Measurements from ENCODE around the gene VSIR.

VSIR gene

DNA sequence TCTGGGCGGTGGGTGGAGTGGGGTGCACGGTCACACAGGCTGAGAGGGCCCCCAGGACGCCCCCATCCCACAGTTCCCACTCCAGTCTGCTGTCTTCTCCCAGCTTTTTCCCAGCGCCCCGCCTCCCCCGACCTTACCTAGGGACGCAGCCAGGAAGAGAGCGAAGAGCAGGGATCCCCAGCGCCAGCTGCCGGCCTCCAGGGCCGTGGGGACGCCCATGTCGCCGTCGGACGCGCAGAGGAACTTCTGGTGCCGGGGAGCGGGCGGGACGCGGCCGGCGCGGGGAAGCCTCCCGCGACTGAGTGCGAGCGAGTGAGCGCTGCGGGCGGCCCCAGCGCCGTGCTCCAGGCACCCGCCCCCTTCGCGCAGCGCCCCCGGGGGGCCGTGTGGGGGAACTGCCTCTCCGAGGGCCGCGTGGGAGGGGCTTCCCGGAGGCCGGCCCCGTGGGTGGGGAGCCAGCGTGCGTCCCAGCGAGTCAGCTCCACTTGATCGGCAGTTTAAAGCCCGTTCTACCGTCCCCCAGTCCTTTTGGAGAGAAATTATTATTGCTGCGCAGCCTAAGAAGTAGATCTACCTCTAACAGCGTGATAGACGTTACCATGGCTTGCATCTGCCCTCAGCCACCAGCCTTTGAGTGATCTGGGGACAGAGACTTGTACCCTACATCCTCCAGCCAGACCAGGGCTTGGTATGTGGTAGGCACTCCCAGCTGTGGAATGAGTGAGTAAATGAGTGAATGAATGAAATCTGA is at the start of gene VSIR:
VSIR (minus strand) TSS at position 300 of the 751 bp plus-strand sequence; CDS start at position 219, 81 bp downstream.
- DNase-seq: peak; percentile 40 to 45

DNA sequence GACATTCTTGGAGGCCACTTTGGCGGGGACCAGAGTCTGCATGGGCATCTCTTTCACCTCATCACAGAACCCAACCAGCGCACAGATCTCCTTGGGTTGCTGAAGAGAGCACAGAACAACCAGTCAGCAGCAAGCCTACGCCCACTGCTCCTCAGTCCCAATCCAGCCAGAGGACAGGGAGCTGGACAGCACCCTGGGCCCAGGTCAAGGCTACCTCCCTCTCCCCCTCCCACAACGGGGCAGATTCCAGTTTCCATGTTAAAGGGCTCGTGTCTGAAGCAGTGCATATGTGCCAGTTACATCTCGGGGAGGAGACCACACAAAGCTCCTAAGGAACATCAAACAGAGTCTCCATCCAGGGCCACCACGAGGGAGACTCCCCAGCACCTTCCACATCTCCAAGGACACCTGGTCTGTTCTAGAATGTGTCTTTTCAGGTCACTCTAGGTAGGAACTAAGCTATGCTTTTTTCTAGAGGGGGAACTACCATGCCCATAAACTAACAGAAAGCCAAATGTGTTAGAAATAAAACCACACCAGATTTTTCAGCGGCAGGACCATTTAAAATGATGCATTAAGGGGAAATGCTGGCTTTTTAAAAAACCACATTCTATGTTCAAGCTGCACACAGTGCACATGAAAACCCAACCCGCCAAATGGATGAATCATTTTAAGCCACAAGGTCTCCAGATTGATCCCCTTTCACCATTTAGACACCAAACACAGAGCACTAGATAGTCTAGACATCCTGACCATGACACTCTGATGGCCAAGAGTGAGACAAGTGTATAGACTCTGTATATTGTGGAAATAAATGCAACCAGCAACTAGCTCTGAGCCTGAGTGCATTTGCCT is 48.8 kb upstream of the VSIR start:
- DNase-seq: no peak

DNA sequence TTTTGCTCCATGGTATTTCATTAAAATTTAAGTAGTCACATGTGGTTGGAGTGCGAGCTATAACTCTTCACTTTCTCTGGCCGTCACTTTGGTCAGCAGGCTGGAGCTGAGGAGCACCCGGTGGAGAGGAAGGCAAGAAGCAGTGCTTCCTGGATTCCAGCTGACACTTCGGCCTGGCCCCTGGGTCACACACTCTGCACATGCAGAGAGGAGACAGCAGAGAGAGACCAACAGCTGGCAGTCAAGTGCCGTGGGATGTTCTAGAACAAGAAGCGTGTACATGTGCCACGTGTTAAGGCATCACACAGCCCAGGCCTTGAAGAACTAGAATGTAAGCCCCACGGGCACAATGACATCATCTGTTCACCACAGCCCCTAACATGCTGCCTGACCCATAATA is 47.6 kb upstream of the VSIR start:
- no peak for DNase-seq

DNA sequence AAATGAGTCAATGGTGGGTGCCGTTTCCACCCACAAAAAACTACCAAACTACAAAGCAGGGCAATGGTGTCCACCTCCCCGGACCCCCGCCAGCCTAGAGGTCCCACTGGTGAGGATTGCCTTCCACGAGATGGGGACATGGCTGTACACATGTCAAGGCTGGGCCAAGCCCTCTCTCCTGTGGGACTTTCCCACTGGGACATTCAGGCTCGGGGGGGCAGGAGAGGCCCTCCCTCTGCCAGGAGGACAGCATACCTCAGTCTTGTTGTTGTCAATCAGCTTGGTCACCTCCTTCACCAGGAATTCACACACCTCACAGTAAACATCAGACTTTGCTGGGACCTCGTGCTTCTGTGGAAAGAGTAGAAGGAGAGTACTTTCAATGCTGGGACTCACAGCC is 46.7 kb upstream of the VSIR start:
- DNase-seq: no peak

DNA sequence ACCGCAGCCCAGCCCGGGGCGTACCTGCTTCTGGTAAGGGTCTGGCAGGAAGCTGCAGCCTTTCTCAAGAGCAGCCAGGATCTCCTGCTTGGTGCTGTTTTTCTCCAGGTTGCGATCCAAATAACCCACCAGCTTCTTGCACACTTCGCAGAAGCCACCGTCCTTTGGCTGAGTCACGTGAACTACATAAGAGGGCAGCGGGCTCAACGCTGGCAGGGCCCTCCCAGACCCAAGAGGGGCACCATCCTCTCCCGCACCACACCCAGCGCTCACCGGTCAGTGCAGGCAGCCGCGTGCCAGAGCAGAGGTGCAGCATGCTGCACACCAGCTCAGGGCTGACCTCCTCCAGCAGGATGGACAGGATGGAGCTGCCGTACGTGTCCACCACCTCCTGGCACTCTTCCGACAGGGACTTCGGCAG is 46.1 kb upstream of the VSIR start:
- DNase-seq: no peak

DNA sequence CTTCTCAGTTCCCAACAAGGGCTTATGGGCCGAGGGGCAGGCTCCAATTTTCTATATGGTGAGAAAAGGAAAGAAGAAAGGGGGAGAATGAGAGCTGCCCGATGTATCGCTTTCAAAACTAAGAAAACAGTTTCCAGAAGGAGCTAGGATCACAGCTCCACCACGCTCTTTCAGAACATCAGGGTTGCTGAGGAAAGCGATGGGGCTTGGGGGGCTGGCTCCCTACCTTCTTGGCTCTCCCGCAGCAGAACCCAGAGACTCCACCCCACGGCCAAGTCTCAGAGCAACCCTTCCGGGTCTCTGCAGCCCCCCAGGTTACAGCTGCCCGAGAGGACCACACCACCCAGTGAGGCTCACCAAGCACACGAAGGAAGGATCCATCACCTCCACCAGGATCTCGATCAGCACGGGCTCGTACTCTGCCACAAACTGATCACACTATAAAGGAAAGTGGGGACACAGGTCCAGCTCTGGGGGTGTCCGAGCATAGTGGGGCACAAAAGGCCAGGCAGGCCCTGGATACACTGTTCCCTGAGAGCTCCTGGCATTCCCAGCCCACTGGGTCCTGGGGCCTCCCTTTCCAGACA is 45.4 kb upstream of the VSIR start:
- DNase-seq: no peak

DNA sequence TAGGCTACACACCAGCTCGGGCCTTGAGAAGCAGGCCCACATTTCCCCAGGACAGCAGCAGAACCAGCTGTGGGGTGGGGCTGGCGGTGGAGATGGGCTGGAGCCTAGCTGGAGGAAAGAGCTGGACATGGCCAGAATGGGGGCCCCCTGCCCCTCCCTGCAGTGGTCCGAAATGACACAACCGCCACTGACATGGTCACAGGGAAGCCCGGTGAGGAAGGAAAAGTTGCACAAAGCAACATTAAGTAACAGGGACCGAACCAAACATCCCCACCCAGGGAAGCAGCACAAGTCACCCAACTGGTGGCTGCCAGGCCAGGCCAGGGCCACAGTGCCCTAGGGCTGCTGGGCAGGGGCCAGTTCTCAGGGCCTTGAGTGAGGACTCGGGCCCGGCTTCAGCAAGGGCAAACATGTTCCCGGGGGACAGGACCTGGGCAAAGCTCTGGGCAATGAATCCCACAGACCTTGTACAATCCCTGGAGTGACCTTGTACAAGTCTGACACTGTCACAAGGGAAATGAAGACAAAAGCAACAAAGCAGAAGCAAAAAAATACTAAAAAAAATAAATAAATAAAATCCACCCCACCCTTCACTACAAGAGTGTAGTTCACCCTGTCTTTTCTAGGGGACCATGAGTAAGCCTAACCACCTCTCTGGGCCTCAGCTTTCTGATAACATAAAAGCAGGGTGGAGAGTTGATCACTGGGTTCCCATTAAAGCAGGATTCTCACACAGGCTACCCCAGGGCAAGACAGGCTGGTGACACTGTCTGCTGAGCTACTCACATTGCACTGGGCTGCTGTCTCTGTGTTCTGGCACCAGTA is 44.7 kb upstream of the VSIR start:
- DNase-seq: no peak

DNA sequence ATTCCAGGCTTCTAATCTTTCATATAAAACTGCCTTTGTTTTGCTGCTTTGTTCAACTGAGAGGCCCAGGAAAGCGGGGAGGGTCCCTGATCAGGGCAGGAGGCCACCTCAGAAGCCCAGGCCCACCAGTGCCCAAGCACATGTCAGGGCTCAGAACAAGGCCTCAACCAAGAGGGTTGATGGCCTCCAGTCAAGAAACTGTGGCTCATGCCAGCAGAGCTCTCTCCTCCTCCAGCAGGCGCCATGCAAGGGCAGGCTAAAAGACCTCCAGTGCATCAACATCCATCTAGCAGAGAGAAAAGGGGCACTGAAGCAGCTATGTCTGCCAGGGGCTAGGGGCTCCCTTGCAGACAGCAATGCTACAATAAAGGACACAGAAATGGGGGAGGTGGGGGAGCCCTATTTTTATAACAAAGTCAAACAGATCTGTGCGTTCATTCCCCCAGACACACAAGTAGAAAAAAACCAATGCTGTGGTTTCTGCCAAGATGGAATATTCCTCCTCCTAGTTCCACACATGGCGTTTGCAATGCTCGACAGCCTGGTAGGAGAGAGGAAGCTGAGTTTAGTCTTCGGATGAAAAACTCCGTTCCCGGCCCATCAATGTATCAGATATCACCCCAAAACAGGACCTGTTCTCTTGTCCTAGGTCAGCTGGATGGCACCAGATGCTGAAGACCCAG is 43.8 kb upstream of the VSIR start:
- no peak for DNase-seq

DNA sequence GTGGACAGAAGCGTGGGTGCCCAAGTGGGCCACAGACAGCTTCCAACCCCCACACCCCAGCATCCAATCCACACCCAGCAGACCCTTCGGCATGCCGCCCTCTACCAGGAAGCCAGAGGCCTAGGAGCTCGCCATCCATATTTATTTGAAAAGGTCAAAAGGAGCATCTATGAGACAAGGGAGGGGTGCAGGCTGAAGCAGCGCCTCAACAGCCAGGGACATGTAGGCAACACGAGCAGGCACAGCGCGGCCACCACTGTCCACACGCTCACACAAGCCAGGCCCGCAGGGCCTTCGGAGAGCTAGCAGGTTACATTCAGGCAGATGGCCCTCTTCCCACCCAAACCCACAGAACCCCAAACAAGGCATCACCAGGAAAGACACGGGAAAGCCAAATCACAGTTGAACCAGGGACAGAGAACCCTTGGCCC is 43.1 kb upstream of the VSIR start:
- no peak for DNase-seq

DNA sequence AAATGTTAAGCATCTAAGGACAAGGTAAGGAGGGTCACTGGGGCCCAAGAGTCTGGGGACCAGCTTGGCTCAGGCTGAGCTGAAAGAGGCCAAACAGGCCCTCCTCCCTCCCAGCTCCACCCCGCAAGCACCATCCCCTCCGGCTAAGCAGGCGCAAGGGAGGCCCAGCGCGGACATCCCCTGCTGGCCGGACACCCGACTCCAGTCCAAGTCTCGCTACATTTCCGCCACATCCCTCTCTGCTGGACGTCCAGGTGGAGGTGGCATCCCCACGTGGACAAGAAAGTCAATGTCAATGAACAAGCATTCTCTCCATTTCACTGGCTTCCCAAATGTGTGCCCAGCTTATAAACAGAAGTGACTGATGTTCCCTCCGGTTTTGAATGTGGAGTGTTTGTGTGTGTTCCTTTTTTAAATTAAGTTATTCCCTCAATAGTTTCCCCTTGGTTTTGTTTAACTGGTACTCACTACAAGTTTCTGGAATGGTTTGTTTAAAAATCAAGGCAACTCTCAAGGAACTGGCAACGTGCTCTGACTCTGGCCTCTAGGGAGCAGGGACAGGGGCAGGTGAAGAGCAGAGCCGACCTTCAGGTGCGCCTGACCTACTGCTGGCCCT is 42.3 kb upstream of the VSIR start:
- no peak for DNase-seq

DNA sequence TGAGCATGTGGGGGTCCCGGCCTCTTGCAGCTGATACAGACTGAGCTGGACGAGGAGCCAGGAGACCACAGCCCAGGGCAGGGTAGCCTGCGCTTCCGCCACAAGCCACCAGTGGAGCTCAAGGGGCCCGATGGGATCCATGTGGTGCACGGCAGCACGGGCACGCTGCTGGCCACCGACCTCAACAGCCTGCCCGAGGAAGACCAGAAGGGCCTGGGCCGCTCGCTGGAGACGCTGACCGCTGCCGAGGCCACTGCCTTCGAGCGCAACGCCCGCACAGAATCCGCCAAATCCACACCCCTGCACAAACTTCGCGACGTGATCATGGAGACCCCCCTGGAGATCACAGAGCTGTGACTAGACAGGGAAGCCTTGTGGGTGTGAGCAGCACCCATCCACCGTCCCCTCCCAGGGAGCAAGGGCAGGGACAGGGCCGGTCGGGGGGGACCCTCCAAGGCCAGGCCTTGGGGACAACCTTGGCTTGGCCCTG is 41.6 kb upstream of the VSIR start:
- DNase-seq: no peak

DNA sequence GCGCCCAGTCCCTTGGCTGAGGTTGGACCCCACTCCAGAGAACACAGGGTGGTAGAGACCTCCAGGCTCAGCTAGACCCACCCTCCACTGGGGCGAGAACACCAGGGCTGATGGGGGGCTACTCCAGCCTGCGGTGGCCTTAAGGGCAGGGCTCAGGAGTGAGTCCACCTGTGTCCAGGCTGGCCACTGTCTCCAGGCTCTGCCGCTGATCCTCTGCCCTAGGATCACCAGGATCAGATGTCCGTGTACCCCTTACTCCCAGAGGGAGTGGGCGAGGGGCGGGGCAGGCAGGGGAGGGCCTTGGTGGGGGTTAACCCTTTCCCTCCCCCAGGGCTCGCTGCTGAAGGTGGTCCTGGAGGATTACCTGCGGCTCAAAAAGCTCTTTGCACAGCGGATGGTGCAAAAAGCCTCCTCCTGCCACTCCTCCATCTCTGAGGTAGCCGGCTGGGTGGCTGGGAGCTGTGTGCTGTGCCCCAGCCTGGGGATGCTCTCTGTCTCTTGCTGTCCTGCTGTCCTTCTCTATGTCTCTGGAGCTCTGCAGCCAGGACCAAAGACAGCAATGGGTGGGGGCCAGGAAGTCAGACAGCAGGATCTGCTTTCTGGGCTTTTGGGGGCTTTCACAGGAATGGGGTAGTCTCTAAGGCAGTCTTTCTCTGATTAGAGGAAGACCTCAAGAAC is 39.7 kb upstream of the VSIR start:
- DNase-seq: no peak

DNA sequence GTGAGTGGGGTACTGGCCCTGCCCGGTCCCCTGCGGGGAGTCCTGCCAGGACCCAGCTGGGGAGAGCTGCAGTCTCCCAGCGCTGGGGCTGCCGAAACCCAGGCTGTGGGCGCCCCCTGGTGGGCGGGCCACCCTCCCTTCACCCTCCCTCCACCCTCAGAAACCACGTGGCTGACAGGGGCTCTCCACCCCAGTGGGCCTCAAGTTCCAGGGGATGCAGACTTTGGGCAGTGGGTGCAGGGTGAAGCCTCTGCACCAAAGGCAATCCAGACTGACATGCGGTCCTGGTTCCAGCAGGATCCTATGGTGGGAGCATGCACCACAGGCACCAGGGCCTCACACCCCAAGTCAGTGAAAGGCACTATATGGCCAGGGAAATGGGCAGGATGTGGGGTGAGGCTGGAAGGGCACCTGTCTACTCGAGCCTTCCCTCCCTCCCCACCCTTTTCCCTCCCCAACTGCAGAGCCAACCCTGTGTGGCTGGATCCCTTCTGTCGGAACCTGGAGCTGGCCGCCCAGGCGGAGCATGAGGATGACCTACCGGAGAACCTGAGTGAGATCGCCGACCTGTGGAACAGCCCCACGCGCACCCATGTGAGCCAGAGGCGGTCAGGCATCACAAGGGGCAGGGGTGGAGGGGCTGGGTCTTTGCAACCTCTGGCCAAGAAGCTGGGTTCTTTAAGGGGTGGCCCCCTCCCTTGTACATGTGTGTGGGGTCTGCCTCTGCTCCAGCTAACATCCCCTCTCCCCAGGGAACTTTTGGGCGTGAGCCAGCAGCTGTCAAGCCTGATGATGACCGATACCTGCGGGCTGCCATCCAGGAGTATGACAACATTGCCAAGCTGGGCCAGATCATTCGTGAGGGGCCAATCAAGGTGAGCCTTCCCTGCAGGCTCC is 38.9 kb upstream of the VSIR start:
- peak; percentile 10 to 44 for DNase-seq

DNA sequence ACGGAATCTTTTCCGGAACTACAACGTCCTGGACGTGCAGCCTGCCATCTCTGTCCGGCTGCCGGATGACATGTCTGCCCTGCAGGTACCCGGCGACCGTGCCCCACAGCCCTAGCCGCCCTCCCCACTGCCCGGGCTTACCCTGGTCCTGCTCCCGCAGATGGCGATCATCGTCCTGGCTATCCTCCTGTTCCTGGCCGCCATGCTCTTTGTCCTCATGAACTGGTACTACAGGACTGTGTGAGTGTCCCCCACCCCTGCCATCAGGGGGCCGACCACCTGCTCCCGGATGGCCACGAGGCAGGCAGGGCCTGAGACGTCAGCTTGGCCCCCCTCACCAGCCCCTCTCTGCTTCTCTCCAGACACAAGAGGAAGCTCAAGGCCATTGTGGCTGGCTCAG is 38.0 kb upstream of the VSIR start:
- no peak for DNase-seq

DNA sequence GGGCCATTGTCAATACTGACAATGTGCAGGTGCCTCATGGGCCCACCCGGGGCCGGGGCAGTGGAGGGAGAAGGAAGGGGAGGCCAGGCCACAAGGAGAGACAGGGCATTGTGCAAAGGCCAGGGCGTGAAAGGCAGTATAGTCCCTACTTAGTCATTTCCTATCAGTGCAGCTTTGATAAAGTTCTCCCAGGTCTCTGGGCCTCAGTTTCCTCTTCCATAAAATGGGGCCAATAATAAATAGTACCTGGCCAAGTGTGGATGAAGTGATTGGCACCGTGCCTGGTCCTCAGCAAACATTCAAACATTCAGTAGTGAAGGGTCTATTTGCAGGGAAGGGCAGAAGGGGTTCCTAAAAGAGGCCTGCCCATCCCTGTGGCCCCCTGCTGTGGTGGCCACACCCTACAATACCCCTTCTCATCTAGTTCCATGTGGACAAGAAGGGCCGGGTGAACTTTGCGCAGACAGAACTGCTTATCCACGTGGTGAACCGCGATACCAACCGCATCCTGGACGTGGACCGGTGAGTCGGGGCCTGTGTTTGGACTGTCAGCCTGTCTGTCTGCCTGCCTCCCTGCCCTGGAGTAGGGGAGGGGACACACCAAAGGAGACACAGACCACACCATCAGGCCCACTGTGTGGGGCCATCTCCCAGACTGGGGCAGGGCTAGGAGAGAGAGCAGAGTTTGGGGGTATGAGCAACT is 36.9 kb upstream of the VSIR start:
- DNase-seq: no peak

DNA sequence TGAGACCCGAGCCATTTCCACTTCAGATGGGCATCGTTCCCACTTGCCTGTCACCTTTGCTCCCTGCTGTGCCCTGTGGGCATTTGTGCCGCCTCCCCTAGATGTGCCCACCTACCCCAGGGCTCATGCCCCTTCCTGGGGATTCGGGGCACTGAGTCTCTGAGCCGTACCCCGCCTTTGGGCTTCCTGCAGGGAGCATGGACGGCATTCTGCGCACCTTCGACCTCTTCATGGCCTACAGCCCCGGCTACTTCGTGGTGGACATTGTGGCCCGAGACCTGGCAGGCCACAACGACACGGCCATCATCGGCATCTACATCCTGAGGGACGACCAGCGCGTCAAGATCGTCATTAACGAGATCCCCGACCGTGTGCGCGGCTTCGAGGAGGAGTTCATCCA is 36.3 kb upstream of the VSIR start:
- no peak for DNase-seq

DNA sequence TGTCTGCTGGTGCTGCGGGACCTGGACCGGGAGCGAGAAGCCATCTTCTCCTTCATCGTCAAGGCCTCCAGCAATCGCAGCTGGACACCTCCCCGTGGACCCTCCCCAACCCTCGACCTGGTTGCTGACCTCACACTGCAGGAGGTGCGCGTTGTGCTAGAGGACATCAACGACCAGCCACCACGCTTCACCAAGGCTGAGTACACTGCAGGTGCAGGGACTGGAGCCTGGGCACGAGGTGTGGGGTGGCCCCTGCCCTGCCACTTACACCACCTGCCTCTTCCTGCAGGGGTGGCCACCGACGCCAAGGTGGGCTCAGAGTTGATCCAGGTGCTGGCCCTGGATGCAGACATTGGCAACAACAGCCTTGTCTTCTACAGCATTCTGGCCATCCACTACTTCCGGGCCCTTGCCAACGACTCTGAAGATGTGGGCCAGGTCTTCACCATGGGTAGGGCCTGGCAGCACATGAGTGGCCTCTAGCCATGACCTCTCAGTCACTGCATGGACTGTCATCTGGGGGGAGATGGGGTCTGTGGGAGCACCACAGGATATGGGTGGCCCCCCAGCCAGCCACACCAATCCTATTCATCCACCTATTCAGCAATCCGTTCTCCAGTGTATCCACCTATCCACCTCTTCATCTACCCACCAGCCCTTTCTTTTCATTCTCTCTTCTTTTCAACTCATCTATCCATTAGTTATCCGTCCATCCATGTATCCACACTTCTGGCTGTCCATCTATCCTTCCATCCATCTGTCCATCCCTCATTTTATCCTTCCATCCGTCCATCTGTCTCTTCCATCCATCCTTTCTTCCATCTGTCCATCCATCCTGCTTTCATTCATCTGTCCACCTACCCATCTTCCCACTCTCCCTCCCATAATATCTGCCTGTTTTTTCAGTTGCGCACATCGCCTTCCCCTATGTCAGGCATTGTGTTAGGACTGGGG is 34.5 kb upstream of the VSIR start:
- no peak for DNase-seq
